Nephron progenitor cell (in vitro differentiated cells): ENCODE data around the gene NUDT13.

ENCODE experiments used
- DNase-seq: peaks from one replicate; pipeline ENCODE4 v3.0.0; 2021
- H3K27ac Mint-ChIP-seq: 2 replicates; pipeline ENCODE4 v1.8.0; 2021; ENCODE audit warnings: mild to moderate bottlenecking, moderate library complexity, mixed read lengths
- H3K27me3 Mint-ChIP-seq: 2 replicates; pipeline ENCODE4 v1.8.0; 2021; ENCODE audit warnings: mild to moderate bottlenecking, low read depth, mixed read lengths; ENCODE audit not compliant: poor library complexity
- H3K36me3 Mint-ChIP-seq: 2 replicates; pipeline ENCODE4 v1.8.0; 2021; ENCODE audit warnings: low read depth, mixed read lengths
- H3K4me1 Mint-ChIP-seq: 2 replicates; pipeline ENCODE4 v1.8.0; 2021; ENCODE audit warnings: mixed read lengths
- H3K4me3 Mint-ChIP-seq: 2 replicates; pipeline ENCODE4 v1.8.0; 2021; ENCODE audit warnings: mild to moderate bottlenecking, moderate library complexity, mixed read lengths
- H3K9me3 Mint-ChIP-seq: 2 replicates; pipeline ENCODE4 v1.8.0; 2021; ENCODE audit warnings: mild to moderate bottlenecking, moderate library complexity, mixed read lengths
- CTCF ChIP-seq: fragments of 200-600 bp; sonication (generic); IDR thresholded peaks from 2 replicates; pipeline ENCODE4 v1.5.0; 2021; ENCODE audit warnings: antibody characterized with exemption

Gene NUDT13

GRCh38 chr10:73075829-73076228 is 34.4 kb upstream of the NUDT13 start:
- DNase-seq: no peak
- peaks cover 69% of the 10 kb centered on the region for H3K36me3 Mint-ChIP-seq
- H3K27ac Mint-ChIP-seq: no peak overlapping the region

GRCh38 chr10:73076360-73077183 is 33.7 kb upstream of the NUDT13 start:
- no peaks in the 10 kb centered on the region for H3K4me1 Mint-ChIP-seq
- no peak for TF ChIP-seq CTCF
- H3K27me3 Mint-ChIP-seq: no peaks in the 10 kb centered on the region
- DNase-seq: no peak
- H3K4me3 Mint-ChIP-seq: no peak overlapping the region
- H3K9me3 Mint-ChIP-seq: no peaks in the 10 kb centered on the region
- peaks cover 66% of the 10 kb centered on the region for H3K36me3 Mint-ChIP-seq
- H3K27ac Mint-ChIP-seq: peak overlapping the region; percentile 74

More at GRCh38 chr10:73075829-73076228, 34.4 kb upstream of the NUDT13 start:
- no peaks in the 10 kb centered on the region for H3K4me1 Mint-ChIP-seq
- TF ChIP-seq CTCF: no peak
- H3K4me3 Mint-ChIP-seq: no peak overlapping the region
- no peaks in the 10 kb centered on the region for H3K27me3 Mint-ChIP-seq
- no peaks in the 10 kb centered on the region for H3K9me3 Mint-ChIP-seq

GRCh38 chr10:73079779-73080541 is 30.3 kb upstream of the NUDT13 start:
- no peaks in the 10 kb centered on the region for H3K27me3 Mint-ChIP-seq
- H3K4me3 Mint-ChIP-seq: no peak overlapping the region
- H3K27ac Mint-ChIP-seq: no peak overlapping the region
- H3K4me1 Mint-ChIP-seq: peaks cover 14% of the 10 kb centered on the region
- TF ChIP-seq CTCF: no peak
- H3K36me3 Mint-ChIP-seq: peaks cover 58% of the 10 kb centered on the region
- H3K9me3 Mint-ChIP-seq: no peaks in the 10 kb centered on the region
- DNase-seq: no peak

- peaks cover 62% of the 10 kb centered on the region for H3K36me3 Mint-ChIP-seq
- no peaks in the 10 kb centered on the region for H3K9me3 Mint-ChIP-seq
- no peak overlapping the region for H3K27ac Mint-ChIP-seq
- H3K4me3 Mint-ChIP-seq: no peak overlapping the region
- no peak for TF ChIP-seq CTCF
- no peaks in the 10 kb centered on the region for H3K27me3 Mint-ChIP-seq
- no peak for DNase-seq
- H3K4me1 Mint-ChIP-seq: peaks cover 14% of the 10 kb centered on the region
Measured at GRCh38 chr10:73083221-73083620, 27.0 kb upstream of the NUDT13 start.

- Mint-ChIP-seq H3K4me1 (peaks cover 14% of the 10 kb centered on the region), H3K27ac (no peak overlapping the region), H3K9me3 (no peaks in the 10 kb centered on the region), H3K36me3 (peaks cover 66% of the 10 kb centered on the region), H3K4me3 (no peak overlapping the region), H3K27me3 (no peaks in the 10 kb centered on the region)
- DNase-seq: no peak
- TF ChIP-seq CTCF: no peak
Measured at GRCh38 chr10:73084209-73084608, 26.0 kb upstream of the NUDT13 start.
